Suprapubic skin (tissue), 4 donors: ENCODE measurements around the gene AZU1.

Experiments
- CTCF ChIP-seq, 2 donors: fragments of 200-600 bp in 1 of 2; fragments of 450-650 bp in 1 of 2; sonication (generic) in 1 of 2; IDR thresholded peaks; one replicate each; pipeline ENCODE4 v1.5.1; 2016 to 2019; ENCODE audit warnings: antibody characterized with exemption in 2 of 2, mild to moderate bottlenecking in 1 of 2, moderate library complexity in 1 of 2
- EP300 ChIP-seq: sonication (generic); formaldehyde crosslinking; IDR thresholded peaks from one replicate; pipeline ENCODE4 v1.6.1; 2017; ENCODE audit warnings: antibody characterized with exemption
- POLR2A ChIP-seq, 2 donors: fragments of 450-650 bp; IDR thresholded peaks; one replicate each; pipeline ENCODE4 v1.6.1; 2017; ENCODE audit warnings: antibody characterized with exemption in 2 of 2, mild to moderate bottlenecking in 2 of 2, moderate library complexity in 2 of 2
- POLR2AphosphoS5 ChIP-seq, 3 donors: sonication (generic); formaldehyde crosslinking; IDR thresholded peaks; one replicate each; pipeline ENCODE4 v1.6.1; 2017; ENCODE audit warnings: antibody characterized with exemption in 3 of 3

GRCh38 chr19:844546-844971 lies 16.9 kb downstream of the AZU1 start:
- TF ChIP-seq POLR2AphosphoS5 (IDR thresholded peaks at IDR 0.05) (no peak), CTCF (IDR thresholded peaks at IDR 0.05) (no peak), EP300 (no peak), POLR2A (IDR thresholded peaks at IDR 0.05) (no peak)
